ENCODE results near the gene PYDC1.
"Not testable (repeated sequence)": the region's sequence is repeated elsewhere in the genome, so short reads cannot be mapped to it uniquely, and the experiment has no call there.

Gene PYDC1

GRCh38 chr16:31177136-31177535 lies 39.8 kb downstream of the PYDC1 start:
- DNase-seq = no peak

DNA sequence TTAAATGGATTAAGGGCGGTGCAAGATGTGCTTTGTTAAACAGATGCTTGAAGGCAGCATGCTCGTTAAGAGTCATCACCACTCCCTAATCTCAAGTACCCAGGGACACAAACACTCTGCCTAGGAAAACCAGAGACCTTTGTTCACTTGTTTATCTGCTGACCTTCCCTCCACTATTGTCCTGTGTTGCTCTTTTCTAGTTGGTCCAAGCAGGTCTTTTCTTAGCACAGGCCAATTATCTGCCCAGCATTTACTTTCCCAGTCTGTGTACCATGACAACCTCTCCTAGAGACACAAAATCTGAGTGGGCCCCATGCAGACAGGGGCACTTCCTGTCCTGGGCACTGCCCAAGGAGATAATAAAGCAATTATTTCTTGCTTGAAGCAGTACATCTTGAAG lies 46.9 kb downstream of the PYDC1 start:
- DNase-seq = not testable (repeated sequence)

GRCh38 chr16:31168848-31169247 lies 48.1 kb downstream of the PYDC1 start:
- no peak for DNase-seq

GRCh38 chr16:31167315-31167714 lies 49.6 kb downstream of the PYDC1 start:
- no peak for DNase-seq

All from NCI-H1436 (cell line).